Measurements from ENCODE around the gene RBM20. TPM values are rescaled to one million over a fixed set of nuclear protein-coding genes. Genes with fewer than 3 reads are reported as not detected.
A peak's percentile ranks its signal among the peaks of the same experiment; 100 is the strongest.

The RBM20 gene
- polyA plus RNA-seq, 2 of the 4 experiments (the other 2 are of a cell fraction) = 1.5 to 1.8 TPM

DNA sequence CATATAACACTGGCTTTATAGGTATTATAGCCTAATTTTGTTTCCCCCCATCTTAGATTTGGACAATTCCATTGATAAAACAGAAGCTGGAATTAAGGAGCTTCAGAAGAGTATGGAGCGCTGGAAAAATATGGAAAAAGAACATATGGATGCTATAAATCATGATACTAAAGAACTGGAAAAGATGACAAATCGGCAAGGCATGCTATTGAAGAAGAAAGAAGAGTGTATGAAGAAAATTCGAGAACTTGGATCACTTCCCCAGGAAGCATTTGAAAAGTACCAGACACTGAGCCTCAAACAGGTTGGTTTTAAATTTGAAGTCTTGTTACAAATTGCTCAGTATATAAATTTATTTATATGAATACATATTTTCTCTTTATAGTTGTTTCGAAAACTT lies 42.6 kb upstream of the RBM20 start:
- Histone ChIP-seq H3K4me1 (peaks cover 3% of the 10 kb centered on the region; the same call in 1 of the 3 replicates), H3K9me3 (no peaks in the 10 kb centered on the region), H3K27ac (no peak overlapping the region), H3K4me3 (no peak overlapping the region), H3K4me2 (no peak overlapping the region)
- CTCF ChIA-PET = interaction anchor here (0.9 to 1.8 kb wide), 6 partner anchors 31 to 295 kb away, joined by 3 to 8 read pairs (median 4); no protein-coding TSS in a partner anchor
- no peak for DNase-seq (ENCODE audit: low read depth in 1 of 2, low spot score in 1 of 2)
- TF ChIP-seq MAFK (IDR thresholded peaks at IDR 0.05; ENCODE audit: partially characterized antibody) = no peak
- no peak for TF ChIP-seq CBX8 (IDR thresholded peaks at IDR 0.05)
- TF ChIP-seq CHD4 (IDR thresholded peaks at IDR 0.05; ENCODE audit: borderline replicate concordance) = no peak
- TF ChIP-seq EP300 (IDR thresholded peaks at IDR 0.05) = no peak
- no peak for TF ChIP-seq EHMT2 (IDR thresholded peaks at IDR 0.05; ENCODE audit: low read depth)
- no peak for TF ChIP-seq SREBF2 (IDR thresholded peaks at IDR 0.05)
- TF ChIP-seq, protein P1, sequence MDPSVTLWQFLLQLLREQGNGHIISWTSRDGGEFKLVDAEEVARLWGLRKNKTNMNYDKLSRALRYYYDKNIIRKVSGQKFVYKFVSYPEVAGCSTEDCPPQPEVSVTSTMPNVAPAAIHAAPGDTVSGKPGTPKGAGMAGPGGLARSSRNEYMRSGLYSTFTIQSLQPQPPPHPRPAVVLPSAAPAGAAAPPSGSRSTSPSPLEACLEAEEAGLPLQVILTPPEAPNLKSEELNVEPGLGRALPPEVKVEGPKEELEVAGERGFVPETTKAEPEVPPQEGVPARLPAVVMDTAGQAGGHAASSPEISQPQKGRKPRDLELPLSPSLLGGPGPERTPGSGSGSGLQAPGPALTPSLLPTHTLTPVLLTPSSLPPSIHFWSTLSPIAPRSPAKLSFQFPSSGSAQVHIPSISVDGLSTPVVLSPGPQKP (IDR thresholded peaks at IDR 0.05; ENCODE audit: low read depth, low read length) = no peak
- TF ChIP-seq RFX5 (IDR thresholded peaks at IDR 0.05) = no peak
- no peak for TF ChIP-seq ZSCAN20 (CRISPR knock-in tag; IDR thresholded peaks at IDR 0.05)
- TF ChIP-seq RAD21 (conservative IDR thresholded peaks at IDR 0.05 in 1 of 2, IDR thresholded peaks at IDR 0.05 in 1 of 2) = no peak
- no peak for TF ChIP-seq NFE2L2 (conservative IDR thresholded peaks at IDR 0.05; ENCODE audit: low read length)
- TF ChIP-seq NPAS2 (CRISPR knock-in tag; IDR thresholded peaks at IDR 0.05; ENCODE audit: borderline replicate concordance) = no peak
- no peak for TF ChIP-seq GATA3 (IDR thresholded peaks at IDR 0.05; ENCODE audit: borderline replicate concordance)
- TF ChIP-seq FOSB (CRISPR knock-in tag; IDR thresholded peaks at IDR 0.05) = no peak
- TF ChIP-seq HOXB5 (CRISPR knock-in tag; IDR thresholded peaks at IDR 0.05) = no peak
- no peak for FAIRE-seq
- no peak for ATAC-seq
- WGBS (ENCODE audit: missing lambda C conversion rate) = 92% methylated on average over 4 of the region's 4 CpGs
- POLR2A ChIA-PET = no interaction called here

DNA sequence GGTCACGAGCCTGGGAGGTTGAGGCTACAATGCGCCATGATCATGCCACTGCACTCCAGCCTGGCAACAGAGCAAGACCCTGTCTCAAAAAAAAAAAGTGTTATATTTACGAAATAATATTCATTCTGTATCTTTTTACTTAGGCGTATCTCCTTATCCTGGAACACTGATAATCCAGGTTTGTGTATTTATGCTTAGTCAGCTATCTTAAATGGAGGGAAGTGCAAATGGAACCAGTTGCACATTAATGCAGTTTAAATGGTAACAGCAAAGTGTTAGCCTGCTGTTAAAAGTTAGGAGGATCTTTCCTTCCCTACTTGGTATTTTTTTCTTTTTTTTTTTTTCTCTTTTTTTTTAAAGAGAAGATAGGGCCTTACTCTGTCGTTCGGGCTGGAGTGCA lies 36.0 kb upstream of the RBM20 start:
- FAIRE-seq = no peak
- Histone ChIP-seq H3K4me1 (0 out of 3 replicates have a peak, but pooled peaks cover 5% of the 10 kb centered on the region), H3K27ac (no peak overlapping the region), H3K4me2 (no peak overlapping the region), H3K9me3 (no peaks in the 10 kb centered on the region), H3K4me3 (no peak overlapping the region)
- no peak for ATAC-seq
- POLR2A ChIA-PET = interaction anchor here (0.6 kb wide), 1 partner anchor 303 kb away, joined by 15 read pairs; the partner anchor contains the start of gene SMNDC1
- TF ChIP-seq ESRRA (IDR thresholded peaks at IDR 0.05; ENCODE audit: borderline replicate concordance, low read length) = no peak
- TF ChIP-seq CBX2 (IDR thresholded peaks at IDR 0.05; ENCODE audit: borderline replicate concordance, low read depth) = no peak
- no peak for TF ChIP-seq HDAC2 (IDR thresholded peaks at IDR 0.05)
- TF ChIP-seq CTCF (IDR thresholded peaks at IDR 0.05) = no peak
- TF ChIP-seq FOSB (CRISPR knock-in tag; IDR thresholded peaks at IDR 0.05) = no peak
- TF ChIP-seq KDM1A (IDR thresholded peaks at IDR 0.05; ENCODE audit: low read depth) = no peak
- peak; percentile 95 for TF ChIP-seq MAFK (IDR thresholded peaks at IDR 0.05; ENCODE audit: partially characterized antibody)
- no peak for TF ChIP-seq EHF (CRISPR knock-in tag; IDR thresholded peaks at IDR 0.05)
- WGBS (ENCODE audit: missing lambda C conversion rate) = 77% methylated on average over 6 of the region's 6 CpGs
- no peak for DNase-seq (ENCODE audit: low read depth in 1 of 2, low spot score in 1 of 2)
- CTCF ChIA-PET = interaction anchor here (0.6 to 3.2 kb wide), 18 partner anchors 8 to 1707 kb away, joined by 3 to 33 read pairs (median 4); no protein-coding TSS in a partner anchor

- FAIRE-seq = no peak
- TF ChIP-seq, protein P1 (IDR thresholded peaks at IDR 0.05; ENCODE audit: low read depth, low read length) = no peak
- no peak for TF ChIP-seq MAFK (IDR thresholded peaks at IDR 0.05; ENCODE audit: partially characterized antibody)
- no peak for TF ChIP-seq NPAS2 (CRISPR knock-in tag; IDR thresholded peaks at IDR 0.05; ENCODE audit: borderline replicate concordance)
- peak in 1 of 2 experiments; percentile 26; a peak in 3 of 5 replicates for TF ChIP-seq RAD21 (conservative IDR thresholded peaks at IDR 0.05 in 1 of 2, IDR thresholded peaks at IDR 0.05 in 1 of 2)
- no peak for TF ChIP-seq TP53 (CRISPR knock-in tag; IDR thresholded peaks at IDR 0.05)
- no peak for TF ChIP-seq KDM5A (IDR thresholded peaks at IDR 0.05)
- no peak for TF ChIP-seq HMGXB4 (CRISPR knock-in tag; IDR thresholded peaks at IDR 0.05; ENCODE audit: borderline replicate concordance)
- Histone ChIP-seq H3K4me2 (no peak overlapping the region), H3K9me3 (no peaks in the 10 kb centered on the region), H3K4me1 (0 out of 3 replicates have a peak, but pooled peaks cover 5% of the 10 kb centered on the region), H3K4me3 (no peak overlapping the region), H3K27ac (no peak overlapping the region)
- peak; percentile 81 to 94 for ATAC-seq
- 14% methylated on average over 2 of the region's 2 CpGs for WGBS (ENCODE audit: missing lambda C conversion rate)
- POLR2A ChIA-PET = no interaction called here
- DNase-seq (ENCODE audit: low read depth in 1 of 2, low spot score in 1 of 2) = peak; percentile 18 to 57
- CTCF ChIA-PET = interaction anchor here (0.6 to 3.2 kb wide), 15 partner anchors 13 to 287 kb away, joined by 3 to 33 read pairs (median 3); partner anchors contain the start of gene RBM20
Measured at GRCh38 chr10:110609605-110610004, 34.5 kb upstream of the RBM20 start.

All from A549 (cell line).